ENCODE data around the gene TBC1D22A.

The TBC1D22A gene

GRCh38 chr22:47094861-47095330 is 332.4 kb downstream of the TBC1D22A start:
- no peak for DNase-seq (ENCODE audit: low read depth)
- TF ChIP-seq, protein P1, sequence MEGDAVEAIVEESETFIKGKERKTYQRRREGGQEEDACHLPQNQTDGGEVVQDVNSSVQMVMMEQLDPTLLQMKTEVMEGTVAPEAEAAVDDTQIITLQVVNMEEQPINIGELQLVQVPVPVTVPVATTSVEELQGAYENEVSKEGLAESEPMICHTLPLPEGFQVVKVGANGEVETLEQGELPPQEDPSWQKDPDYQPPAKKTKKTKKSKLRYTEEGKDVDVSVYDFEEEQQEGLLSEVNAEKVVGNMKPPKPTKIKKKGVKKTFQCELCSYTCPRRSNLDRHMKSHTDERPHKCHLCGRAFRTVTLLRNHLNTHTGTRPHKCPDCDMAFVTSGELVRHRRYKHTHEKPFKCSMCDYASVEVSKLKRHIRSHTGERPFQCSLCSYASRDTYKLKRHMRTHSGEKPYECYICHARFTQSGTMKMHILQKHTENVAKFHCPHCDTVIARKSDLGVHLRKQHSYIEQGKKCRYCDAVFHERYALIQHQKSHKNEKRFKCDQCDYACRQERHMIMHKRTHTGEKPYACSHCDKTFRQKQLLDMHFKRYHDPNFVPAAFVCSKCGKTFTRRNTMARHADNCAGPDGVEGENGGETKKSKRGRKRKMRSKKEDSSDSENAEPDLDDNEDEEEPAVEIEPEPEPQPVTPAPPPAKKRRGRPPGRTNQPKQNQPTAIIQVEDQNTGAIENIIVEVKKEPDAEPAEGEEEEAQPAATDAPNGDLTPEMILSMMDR (IDR thresholded peaks at IDR 0.05; ENCODE audit: control insufficient read depth, extremely low read depth, insufficient read depth), result no peak
- H3K4me3 ChIP-seq (ENCODE audit: low read depth, low read length), result no peak overlapping the region

- no peak for DNase-seq (ENCODE audit: low read depth)
- TF ChIP-seq, protein P1 (IDR thresholded peaks at IDR 0.05; ENCODE audit: control insufficient read depth, extremely low read depth, insufficient read depth), result no peak
- H3K4me3 ChIP-seq (ENCODE audit: low read depth, low read length), result no peak overlapping the region
Measured at GRCh38 chr22:47095395-47096122, 333.1 kb downstream of the TBC1D22A start.

DNA sequence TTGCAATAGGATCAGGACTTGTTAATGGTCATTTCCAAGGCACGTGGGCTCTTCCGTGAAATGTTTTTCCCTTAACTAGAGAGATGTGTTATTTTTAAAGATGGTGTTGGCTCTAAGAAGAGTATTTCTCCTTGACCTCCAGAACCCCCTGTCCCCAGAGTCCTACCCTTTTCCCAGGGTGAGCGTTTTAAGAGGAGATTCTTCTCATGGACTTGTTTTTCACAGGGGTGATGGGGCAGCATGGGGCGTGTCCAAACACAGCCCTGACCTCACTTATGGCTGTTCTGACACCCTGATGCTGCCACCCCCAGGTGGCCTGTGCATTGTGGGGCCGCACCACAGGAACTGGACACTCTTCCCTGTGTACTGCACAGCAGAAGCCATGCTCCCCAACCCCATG is 335.7 kb downstream of the TBC1D22A start:
- DNase-seq (ENCODE audit: low read depth), result no peak
- no peak overlapping the region for H3K4me3 ChIP-seq (ENCODE audit: low read depth, low read length)
- TF ChIP-seq, protein P1 (IDR thresholded peaks at IDR 0.05; ENCODE audit: control insufficient read depth, extremely low read depth, insufficient read depth), result no peak

DNA sequence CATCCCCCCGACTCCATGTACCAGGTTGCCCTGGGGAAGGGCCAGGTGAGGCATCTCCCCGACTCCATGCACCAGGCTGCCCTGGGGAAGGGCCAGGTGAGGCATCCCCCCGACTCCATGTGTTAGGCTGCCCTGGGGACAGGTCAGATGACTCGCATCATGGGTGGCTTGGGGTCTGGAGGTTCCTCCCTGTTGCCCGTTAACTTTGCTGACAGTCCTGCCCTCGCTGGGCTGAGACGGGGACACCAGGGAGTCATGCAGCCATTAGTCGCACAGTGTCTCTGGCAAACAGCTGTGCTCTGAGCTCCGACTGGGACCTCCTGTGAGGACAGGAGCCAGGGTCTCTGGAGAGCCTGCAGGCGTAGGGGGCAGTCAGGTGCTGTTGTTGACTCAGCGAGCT is 336.1 kb downstream of the TBC1D22A start:
- DNase-seq (ENCODE audit: low read depth), result no peak
- TF ChIP-seq, protein P1 (IDR thresholded peaks at IDR 0.05; ENCODE audit: control insufficient read depth, extremely low read depth, insufficient read depth), result no peak
- H3K4me3 ChIP-seq (ENCODE audit: low read depth, low read length), result no peak overlapping the region

DNA sequence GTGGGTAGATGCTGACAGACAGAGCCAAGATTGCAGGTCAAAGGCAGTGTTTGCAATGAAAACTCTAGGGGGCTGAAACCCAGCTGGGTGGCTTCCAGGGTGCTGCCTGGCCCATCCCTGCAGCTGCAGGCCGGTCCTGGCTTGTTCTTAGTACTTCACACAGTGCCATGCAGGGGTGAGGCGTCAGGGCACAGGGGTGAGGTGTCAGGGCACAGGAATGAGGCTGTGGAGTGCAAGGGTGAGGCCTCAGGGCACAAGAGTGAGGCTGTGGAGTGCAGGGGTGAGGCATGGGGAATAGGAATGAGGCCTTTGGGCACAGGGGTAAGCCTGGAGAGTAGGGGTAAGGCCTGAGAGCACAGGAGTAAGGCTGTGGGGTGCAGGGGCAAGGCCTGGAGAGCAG is 337.6 kb downstream of the TBC1D22A start:
- no peak for DNase-seq (ENCODE audit: low read depth)
- no peak overlapping the region for H3K4me3 ChIP-seq (ENCODE audit: low read depth, low read length)
- TF ChIP-seq, protein P1 (IDR thresholded peaks at IDR 0.05; ENCODE audit: control insufficient read depth, extremely low read depth, insufficient read depth), result no peak

DNA sequence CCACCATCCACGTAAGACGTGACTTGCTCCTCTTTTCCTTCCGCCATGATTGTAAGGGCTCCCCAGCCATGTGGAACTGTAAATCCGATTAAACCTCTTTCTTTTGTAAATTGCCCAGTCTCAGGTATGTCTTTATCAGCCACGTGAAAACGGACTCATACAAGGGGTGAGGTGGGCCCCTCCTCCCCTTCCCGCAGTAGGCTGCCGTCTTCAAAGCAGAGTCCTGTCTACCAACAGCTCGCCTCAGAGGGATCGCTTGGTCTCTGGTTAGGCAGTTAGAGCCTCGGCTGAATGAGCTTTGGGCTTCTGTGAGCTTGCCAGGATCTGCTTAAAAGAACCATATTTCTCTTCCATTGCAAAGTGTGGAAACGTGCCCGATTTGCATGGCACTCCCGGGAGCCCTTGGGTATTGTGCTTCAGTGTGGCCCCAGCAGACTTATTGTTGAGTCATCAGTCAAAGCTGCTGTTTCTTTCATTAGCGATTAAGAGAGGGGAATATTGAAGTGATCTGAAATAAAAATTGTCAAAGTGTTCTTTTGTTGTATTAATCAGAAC is 338.3 kb downstream of the TBC1D22A start:
- TF ChIP-seq, protein P1 (IDR thresholded peaks at IDR 0.05; ENCODE audit: control insufficient read depth, extremely low read depth, insufficient read depth), result no peak
- no peak overlapping the region for H3K4me3 ChIP-seq (ENCODE audit: low read depth, low read length)
- no peak for DNase-seq (ENCODE audit: low read depth)
